Left ventricle myocardium superior (tissue), 1 donor: ENCODE measurements around the gene RARB. TPM values are rescaled to one million over a fixed set of nuclear protein-coding genes. Genes with fewer than 3 reads are reported as not detected.

ENCODE experiments used
- ATAC-seq: fragments of 200-7000 bp; cut with Tn5 transposase; one replicate; pipeline ENCODE4 v1.9.1; 2020; ENCODE audit warnings: mild to moderate bottlenecking, moderate library complexity
- DNase-seq: peaks from one replicate; pipeline ENCODE4 v3.0.0-alpha.2; 2020
- intact Hi-C: fragments of 100-400 bp; cut with micrococcal nuclease; formaldehyde crosslinking; loops from one replicate; pipeline ENCODE4 v1.11.0; 2022
- total RNA-seq: library from RNA; stranded (reverse); fragmentation: NEBNext Ultra II Directional; extraction: Animal tissue kit (Norgen Biotek cat#: 25700); gene quantifications from one replicate; pipeline ENCODE4 v1.2.1, GENCODE V29; 2021
- donor health status: DM: no; HTN: yes; CAD: no; lungs with severe emphysema.

Gene RARB
- total RNA-seq, 1 donor from 2014 or later, result 22.8 TPM

GRCh38 chr3:25610167-25610566, 182.1 kb downstream of the RARB start:
- ATAC-seq (no peak), DNase-seq (no peak)
- intact Hi-C loops, result no loop called here

- DNase-seq (no peak), ATAC-seq (no peak)
- intact Hi-C loops, result no loop called here
Measured at GRCh38 chr3:25610779-25611178, 182.7 kb downstream of the RARB start.

GRCh38 chr3:25611193-25611592, 183.1 kb downstream of the RARB start:
- ATAC-seq, result no peak
- no peak for DNase-seq
- intact Hi-C loops, result no loop called here

- DNase-seq (no peak), ATAC-seq (no peak)
- intact Hi-C loops, result no loop called here
Measured at GRCh38 chr3:25618028-25618427, 190.0 kb downstream of the RARB start.

- no peak for ATAC-seq
- DNase-seq, result no peak
- intact Hi-C loops, result no loop called here
Measured at GRCh38 chr3:25619382-25619781, 191.3 kb downstream of the RARB start.

GRCh38 chr3:25620493-25620892, 192.4 kb downstream of the RARB start:
- no peak for DNase-seq
- intact Hi-C loops, result no loop called here
- ATAC-seq, result no peak

- intact Hi-C loops, result no loop called here
- ATAC-seq, result no peak
Measured at GRCh38 chr3:25621087-25621486, 193.0 kb downstream of the RARB start.

GRCh38 chr3:25631989-25632388, 203.9 kb downstream of the RARB start:
- intact Hi-C loops, result no loop called here
- DNase-seq, result no peak
- ATAC-seq, result no peak

More at GRCh38 chr3:25621087-25621486, 193.0 kb downstream of the RARB start:
- DNase-seq, result no peak

GRCh38 chr3:25633919-25634318, 205.9 kb downstream of the RARB start:
- ATAC-seq, result no peak
- intact Hi-C loops, result no loop called here

GRCh38 chr3:25635038-25635437, 207.0 kb downstream of the RARB start:
- no peak for ATAC-seq
- DNase-seq, result no peak
- intact Hi-C loops, result no loop called here

More at GRCh38 chr3:25633919-25634318, 205.9 kb downstream of the RARB start:
- no peak for DNase-seq

Other genes starting within 250 kb of the RARB start
- 113 TPM for gene TOP2B, start 236.6 kb downstream of the RARB start, total RNA-seq